Skeletal muscle cell (primary cell): ENCODE measurements around the gene CSGALNACT2.

Source experiments
- DNase-seq: peaks from one replicate; pipeline ENCODE4 v3.0.0-alpha.2; 2010; ENCODE audit warnings: low read depth
- H3K4me3 ChIP-seq: 2 replicates; pipeline ENCODE4 v1.5.1; 2011; ENCODE audit warnings: low read depth, mild to moderate bottlenecking, control low read depth, low read length, moderate library complexity

The CSGALNACT2 gene

GRCh38 chr10:43220657-43221418 is 82.6 kb downstream of the CSGALNACT2 start:
- H3K4me3 ChIP-seq: no peak overlapping the region
- DNase-seq: no peak

DNA sequence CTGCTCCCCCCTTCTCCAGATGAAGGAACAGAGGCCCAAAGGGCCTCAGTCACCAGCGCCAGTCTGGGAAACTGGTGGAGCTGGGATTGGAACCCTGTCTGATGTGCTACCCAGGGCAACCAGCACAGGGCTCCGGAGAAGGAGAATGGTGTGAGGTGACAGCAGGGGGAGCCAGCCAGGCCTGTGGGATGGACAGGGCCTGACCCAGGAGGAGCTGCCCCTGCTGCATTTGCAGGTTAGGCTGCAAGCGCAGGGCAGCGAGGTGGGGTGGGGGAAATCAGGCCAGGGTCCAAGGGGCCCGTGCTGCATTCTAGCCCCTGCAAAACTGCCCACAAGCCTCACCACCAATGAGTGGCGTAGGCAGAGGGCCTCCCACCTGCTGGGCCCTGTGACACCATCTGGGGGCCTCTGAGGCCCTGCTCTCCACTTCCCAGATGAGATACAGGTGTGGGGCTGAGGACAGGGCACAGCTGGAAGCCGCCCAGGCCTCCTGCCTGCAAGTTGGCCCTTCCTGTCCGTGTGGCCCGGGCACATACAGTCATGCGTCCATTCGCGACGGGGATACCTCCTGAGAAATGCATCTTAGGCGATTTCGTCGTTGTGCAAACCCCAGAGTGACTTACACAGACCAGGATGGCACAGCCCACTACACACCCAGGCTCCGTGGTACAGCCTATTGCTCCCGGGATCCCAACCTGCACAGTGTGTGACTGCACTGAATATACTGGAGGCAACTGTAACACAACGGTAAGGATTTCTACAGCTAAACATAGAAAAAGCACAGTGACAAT is 83.4 kb downstream of the CSGALNACT2 start:
- H3K4me3 ChIP-seq: no peak overlapping the region
- DNase-seq: no peak

DNA sequence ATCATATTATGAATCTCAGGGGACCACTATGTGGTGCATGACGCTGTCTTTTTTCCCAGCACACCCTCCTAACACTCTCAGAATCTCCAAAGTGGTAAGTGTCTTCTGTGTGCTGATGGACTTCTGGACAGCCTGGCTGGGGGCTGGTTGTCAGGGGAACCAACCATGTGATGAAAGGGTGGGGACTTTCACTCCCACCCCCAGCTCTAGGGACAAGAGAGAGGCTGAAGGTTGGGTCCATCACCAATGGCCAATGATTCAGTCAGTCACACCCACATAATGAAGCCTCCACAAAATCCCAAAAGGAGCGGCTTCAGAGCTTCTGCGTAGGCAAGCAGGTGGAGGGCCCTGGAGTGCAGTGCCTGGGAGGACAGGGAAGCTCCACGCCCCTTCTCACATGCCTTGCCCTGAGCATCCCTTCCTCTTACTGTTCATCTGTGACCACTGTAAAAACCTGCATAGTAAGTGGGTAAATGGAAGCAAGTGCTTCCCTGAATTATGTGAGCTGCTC is 84.0 kb downstream of the CSGALNACT2 start:
- H3K4me3 ChIP-seq: no peak overlapping the region
- DNase-seq: no peak

DNA sequence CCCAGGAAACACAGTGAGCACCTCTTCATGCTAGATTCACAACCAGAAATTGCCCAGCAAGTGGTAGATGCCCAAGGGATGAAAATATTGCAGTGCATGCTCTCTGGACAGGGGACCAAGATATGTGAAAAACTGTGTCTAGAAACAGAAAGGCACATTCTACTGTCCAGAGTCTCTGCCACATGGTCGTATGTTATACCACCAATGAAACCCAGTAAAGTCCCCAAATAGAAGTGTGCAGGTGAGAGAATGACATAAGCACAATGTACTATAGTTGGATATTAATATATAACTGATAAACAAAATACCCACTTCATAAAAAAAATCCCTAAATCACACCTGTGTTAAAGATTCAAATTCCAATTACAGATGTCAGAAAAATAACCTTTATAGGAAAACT is 84.8 kb downstream of the CSGALNACT2 start:
- no peak overlapping the region for H3K4me3 ChIP-seq
- DNase-seq: no peak

GRCh38 chr10:43224321-43224720 is 86.1 kb downstream of the CSGALNACT2 start:
- H3K4me3 ChIP-seq: no peak overlapping the region
- DNase-seq: no peak

- no peak overlapping the region for H3K4me3 ChIP-seq
- no peak for DNase-seq
Measured at GRCh38 chr10:43225004-43225786, 87.0 kb downstream of the CSGALNACT2 start.

- DNase-seq: no peak
- no peak overlapping the region for H3K4me3 ChIP-seq
Measured at GRCh38 chr10:43225787-43226153, 87.5 kb downstream of the CSGALNACT2 start.

- no peak overlapping the region for H3K4me3 ChIP-seq
- DNase-seq: no peak
Measured at GRCh38 chr10:43226441-43226840, 88.2 kb downstream of the CSGALNACT2 start.

DNA sequence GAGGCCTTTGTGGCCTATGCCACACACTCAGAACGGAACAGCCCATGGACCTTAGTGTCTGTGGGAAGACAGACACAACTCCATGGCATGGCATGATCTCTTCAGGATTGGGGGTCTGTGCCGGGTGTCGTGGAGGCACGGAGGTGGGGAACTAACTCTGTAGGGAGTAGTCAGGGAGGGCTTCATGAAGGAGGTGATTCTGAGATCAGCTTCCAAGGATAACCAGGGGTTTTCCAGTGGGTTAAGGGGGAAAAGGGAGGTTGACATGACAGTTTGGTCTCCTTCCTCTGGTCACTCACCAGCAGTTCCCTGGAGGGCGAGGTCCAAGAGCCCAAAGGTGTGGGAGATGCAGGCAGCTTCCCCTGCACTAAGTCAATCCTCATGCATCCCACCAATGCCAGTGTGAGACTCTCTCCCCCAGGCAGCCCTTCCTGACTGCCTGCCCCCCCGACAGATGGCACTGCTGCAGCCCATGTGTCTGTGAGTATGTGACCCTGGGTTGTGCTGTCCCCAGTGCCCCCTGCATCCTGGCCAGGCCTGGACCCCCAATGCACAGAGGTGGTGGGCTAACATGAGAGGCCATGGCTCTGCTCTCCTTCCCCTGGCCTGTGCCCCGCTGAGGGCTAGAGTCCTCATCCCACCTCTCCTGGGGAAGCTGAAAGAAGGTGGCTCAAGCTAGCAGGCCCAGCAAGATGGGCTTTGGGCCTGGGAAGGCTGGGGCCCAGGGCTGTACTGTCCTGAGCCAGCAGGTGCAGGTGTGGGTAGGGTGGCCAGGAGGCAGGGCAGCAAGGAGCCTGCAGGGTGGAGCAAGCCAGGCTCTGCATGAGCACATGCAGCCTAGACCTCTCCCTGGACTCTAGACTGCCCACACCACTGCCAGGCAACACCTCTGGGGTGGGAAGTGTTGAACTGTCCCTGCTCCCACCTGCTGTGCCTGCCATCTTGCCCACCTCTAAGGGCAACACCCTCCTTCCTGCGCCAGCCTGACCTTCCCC is 88.9 kb downstream of the CSGALNACT2 start:
- DNase-seq: no peak
- no peak overlapping the region for H3K4me3 ChIP-seq

GRCh38 chr10:43227911-43228782 is 89.9 kb downstream of the CSGALNACT2 start:
- no peak overlapping the region for H3K4me3 ChIP-seq
- DNase-seq: no peak

GRCh38 chr10:43228783-43229207 is 90.5 kb downstream of the CSGALNACT2 start:
- DNase-seq: no peak
- H3K4me3 ChIP-seq: no peak overlapping the region

GRCh38 chr10:43229208-43230061 is 91.2 kb downstream of the CSGALNACT2 start:
- DNase-seq: no peak
- no peak overlapping the region for H3K4me3 ChIP-seq

DNA sequence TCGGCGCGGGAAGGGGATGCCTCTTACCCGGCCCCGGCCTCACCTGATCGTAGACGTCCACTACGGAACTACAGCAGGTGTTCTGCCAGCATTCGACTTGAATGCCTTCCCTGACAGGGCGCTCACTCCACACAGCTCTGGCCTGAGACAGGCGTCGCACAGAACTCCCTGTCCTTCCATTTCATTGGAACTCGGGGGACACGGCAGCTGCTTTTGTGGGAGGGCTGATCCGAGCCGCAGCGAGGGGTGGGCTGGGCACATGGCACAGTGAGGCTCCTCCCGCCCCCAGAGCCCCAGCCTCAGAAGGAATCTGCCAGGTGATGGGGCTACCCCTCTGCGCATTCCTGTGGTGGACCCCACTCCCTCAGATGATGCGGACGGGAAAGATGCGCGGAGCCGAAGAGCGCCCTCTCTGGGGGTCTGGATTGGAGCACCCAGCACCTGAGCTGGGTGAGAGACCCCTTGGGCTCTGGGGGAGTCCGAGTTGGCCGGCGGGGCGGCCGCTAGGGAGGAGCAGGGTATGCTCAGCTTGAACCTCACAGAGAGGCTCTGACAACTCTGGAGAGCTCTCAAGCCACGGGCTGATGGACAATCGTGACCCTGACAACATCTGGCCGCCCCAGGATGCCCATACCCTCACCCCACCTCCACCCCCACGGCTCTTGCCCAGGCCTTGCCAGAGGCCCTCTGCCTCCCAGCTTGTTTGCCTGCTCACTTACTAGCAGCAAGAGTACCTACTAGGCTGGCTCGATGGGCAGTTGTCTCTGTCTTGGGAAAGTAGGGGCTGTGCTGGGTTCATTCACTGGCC is 92.1 kb downstream of the CSGALNACT2 start:
- no peak overlapping the region for H3K4me3 ChIP-seq
- DNase-seq: no peak

- no peak overlapping the region for H3K4me3 ChIP-seq
- DNase-seq: no peak
Measured at GRCh38 chr10:43230909-43231522, 92.8 kb downstream of the CSGALNACT2 start.

- H3K4me3 ChIP-seq: no peak overlapping the region
- DNase-seq: no peak
Measured at GRCh38 chr10:43231523-43232078, 93.4 kb downstream of the CSGALNACT2 start.
